GM23248 (cell line): ENCODE data around the gene HNRNPUL2. TPM values are rescaled to one million over a fixed set of nuclear protein-coding genes. Genes with fewer than 3 reads are reported as not detected.

Experiments
- DNase-seq: peaks from one replicate; pipeline ENCODE4 v3.0.0-alpha.2; 2015
- H2AFZ ChIP-seq: fragments of 200-600 bp; sonication (generic); 2 replicates; pipeline ENCODE4 v1.6.1; 2016; ENCODE audit warnings: antibody characterized with exemption
- H3F3A ChIP-seq: fragments of 200-600 bp; sonication (generic); 2 replicates; pipeline ENCODE4 v1.6.1; 2016; ENCODE audit warnings: mild to moderate bottlenecking, antibody characterized with exemption, mixed run types; ENCODE audit not compliant: insufficient read depth
- H3K27ac ChIP-seq: fragments of 200-600 bp; sonication (generic); 2 replicates; pipeline ENCODE4 v1.5.1; 2016; ENCODE audit warnings: mild to moderate bottlenecking
- H3K27me3 ChIP-seq: fragments of 200-600 bp; sonication (generic); replicated peaks from 2 replicates; pipeline ENCODE4 v1.6.1; 2016; ENCODE audit warnings: mild to moderate bottlenecking; ENCODE audit not compliant: insufficient read depth
- H3K36me3 ChIP-seq: fragments of 200-600 bp; sonication (generic); 2 replicates; pipeline ENCODE4 v1.6.1; 2016; ENCODE audit warnings: low read depth, mild to moderate bottlenecking
- H3K4me1 ChIP-seq: fragments of 200-600 bp; sonication (generic); 2 replicates; pipeline ENCODE4 v1.6.1; 2016; ENCODE audit warnings: mild to moderate bottlenecking; ENCODE audit not compliant: insufficient read depth
- H3K4me2 ChIP-seq: fragments of 200-600 bp; sonication (generic); one replicate; pipeline ENCODE4 v1.6.1; 2016; ENCODE audit warnings: mild to moderate bottlenecking; ENCODE audit not compliant: unreplicated experiment
- H3K4me3 ChIP-seq: fragments of 200-600 bp; sonication (generic); 2 replicates; pipeline ENCODE4 v1.5.1; 2016; ENCODE audit warnings: mild to moderate bottlenecking
- H3K79me2 ChIP-seq: fragments of 200-600 bp; sonication (generic); 2 replicates; pipeline ENCODE4 v1.6.1; 2016; ENCODE audit warnings: mild to moderate bottlenecking; ENCODE audit not compliant: insufficient read depth
- H3K9ac ChIP-seq: fragments of 200-600 bp; sonication (generic); 2 replicates; pipeline ENCODE4 v1.6.1; 2016; ENCODE audit warnings: mild to moderate bottlenecking
- H3K9me2 ChIP-seq: fragments of 200-600 bp; sonication (generic); 2 replicates; pipeline ENCODE4 v1.6.1; 2016; ENCODE audit warnings: mixed run types, mild to moderate bottlenecking, moderate library complexity; ENCODE audit not compliant: insufficient read depth
- H3K9me3 ChIP-seq: fragments of 200-600 bp; sonication (generic); one replicate; pipeline ENCODE4 v1.6.1; 2017; ENCODE audit warnings: low read depth
- H4K20me1 ChIP-seq: fragments of 200-600 bp; sonication (generic); 2 replicates; pipeline ENCODE4 v1.6.0; 2016; ENCODE audit not compliant: insufficient read depth
- EZH2 ChIP-seq: fragments of 200-600 bp; sonication (generic); IDR thresholded peaks from 2 replicates; pipeline ENCODE4 v1.6.1; 2018; ENCODE audit warnings: antibody characterized with exemption, mild to moderate bottlenecking; ENCODE audit not compliant: insufficient read depth, poor library complexity, severe bottlenecking
- EZH2phosphoT487 ChIP-seq: fragments of 200-600 bp; sonication (generic); IDR thresholded peaks from 2 replicates; pipeline ENCODE4 v1.6.1; 2018; ENCODE audit warnings: antibody characterized with exemption, moderate library complexity, mild to moderate bottlenecking, low read depth; ENCODE audit not compliant: insufficient read depth
- WGBS, 2 experiments: methylation state at CpG; one replicate each; pipeline ENCODE4 v1.1.6; 2015 to 2017; ENCODE audit warnings: low lambda C conversion rate in 2 of 2, low coverage in 1 of 2; ENCODE audit errors: missing lambda C conversion rate in 2 of 2; 5-methylcytosine and 5-hydroxymethylcytosine counted together
- in situ Hi-C: fragments of 300-500 bp; cut with MboI; formaldehyde crosslinking; loops from 2 replicates; pipeline ENCODE4 v1.15.0; 2020
- polyA plus RNA-seq: library from polyadenylated mRNA; unstranded; fragments of >200 nt; fragmentation: Nextera tagmentation; extraction: Ambion mirVana; gene quantifications from 2 replicates; pipeline ENCODE4 v1.2.1, GENCODE V29; 2016
- total RNA-seq: library from RNA; depleted of rRNA; stranded (reverse); fragments of >200 nt; shearing (Covaris generic); gene quantifications from 2 replicates; pipeline ENCODE4 v1.2.3, GENCODE V29; 2014

The HNRNPUL2 gene
- total and polyA plus RNA-seq, 2 experiments from 2014 or later: 3.1 to 5.0 TPM

DNA sequence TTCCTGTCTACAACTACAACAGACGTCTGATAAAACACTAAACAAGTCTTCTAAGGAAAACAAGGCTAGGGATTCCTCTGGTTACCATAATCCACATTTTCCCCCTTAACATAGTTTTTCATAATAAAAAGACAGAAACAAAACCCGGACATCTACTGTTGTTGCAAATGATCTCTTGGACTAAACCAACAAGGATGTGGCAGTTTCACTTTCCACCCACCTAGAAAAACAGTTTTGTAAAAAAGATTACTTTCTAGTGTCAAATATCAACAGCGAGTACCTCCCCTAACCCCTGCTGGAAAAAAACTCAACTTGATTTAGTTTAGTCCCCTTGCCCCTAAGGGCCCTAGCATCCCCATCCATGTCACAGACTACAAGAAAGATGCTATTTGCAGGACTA lies 14.4 kb downstream of the HNRNPUL2 start:
- no peaks in the 10 kb centered on the region for H3K9me3 ChIP-seq
- 86 to 91% methylated on average over 3 of the region's 3 CpGs for WGBS, 2 experiments
- peaks cover 55% of the 10 kb centered on the region for H3K36me3 ChIP-seq
- peaks cover 9% of the 10 kb centered on the region for H3K4me1 ChIP-seq
- no peak overlapping the region for H2AFZ ChIP-seq
- peaks cover 48% of the 10 kb centered on the region for H3K79me2 ChIP-seq
- no peaks in the 10 kb centered on the region for H3K27me3 ChIP-seq
- in situ Hi-C loops: no loop called here
- H4K20me1 ChIP-seq: no peaks in the 10 kb centered on the region
- TF ChIP-seq EZH2 (no peak), EZH2phosphoT487 (no peak)
- H3K4me3 ChIP-seq: no peak overlapping the region
- H3K9ac ChIP-seq: no peak overlapping the region
- no peak for DNase-seq
- peaks cover 70% of the 10 kb centered on the region for H3F3A ChIP-seq
- H3K4me2 ChIP-seq: no peak overlapping the region
- peak overlapping the region; percentile 18; the same call in 1 of the 2 replicates for H3K27ac ChIP-seq
- no peaks in the 10 kb centered on the region for H3K9me2 ChIP-seq

- DNase-seq: no peak
- H3K9ac ChIP-seq: no peak overlapping the region
- H3K36me3 ChIP-seq: peaks cover 50% of the 10 kb centered on the region
- peaks cover 43% of the 10 kb centered on the region for H3K79me2 ChIP-seq
- H3K9me3 ChIP-seq: no peaks in the 10 kb centered on the region
- no peak overlapping the region for H3K4me3 ChIP-seq
- H3K27me3 ChIP-seq: no peaks in the 10 kb centered on the region
- H3K27ac ChIP-seq: peak overlapping the region; percentile 18; the same call in 1 of the 2 replicates
- H3K4me2 ChIP-seq: no peak overlapping the region
- no peak overlapping the region for H2AFZ ChIP-seq
- H4K20me1 ChIP-seq: no peaks in the 10 kb centered on the region
- no peak for TF ChIP-seq EZH2
- no peak for TF ChIP-seq EZH2phosphoT487
- in situ Hi-C loops: no loop called here
- H3F3A ChIP-seq: peaks cover 65% of the 10 kb centered on the region
- H3K9me2 ChIP-seq: no peaks in the 10 kb centered on the region
- 75 to 77% methylated on average over 6 of the region's 6 CpGs for WGBS, 2 experiments
- H3K4me1 ChIP-seq: peaks cover 9% of the 10 kb centered on the region
Measured at GRCh38 chr11:62712276-62712812, 14.9 kb downstream of the HNRNPUL2 start.

GRCh38 chr11:62710001-62710345 lies 17.3 kb downstream of the HNRNPUL2 start:
- Histone ChIP-seq H3K9me2 (no peaks in the 10 kb centered on the region), H2AFZ (peak overlapping the region; percentile 85), H3K4me3 (peak overlapping the region; percentile 85), H3K9ac (peak overlapping the region; percentile 90), H3K4me2 (peak overlapping the region; percentile 96), H3K36me3 (peaks cover 27% of the 10 kb centered on the region; the same call in 1 of the 2 replicates), H3K9me3 (no peaks in the 10 kb centered on the region), H3K79me2 (peaks cover 24% of the 10 kb centered on the region), H3K27ac (peak overlapping the region; percentile 94), H3F3A (peaks cover 54% of the 10 kb centered on the region), H3K4me1 (peaks cover 21% of the 10 kb centered on the region), H4K20me1 (no peaks in the 10 kb centered on the region), H3K27me3 (no peaks in the 10 kb centered on the region)
- TF ChIP-seq EZH2phosphoT487 (no peak), EZH2 (no peak)
- in situ Hi-C loops: no loop called here
- peak; percentile 77 for DNase-seq
- WGBS, 2 experiments: 49 to 55% methylated on average over 7 of the region's 7 CpGs

GRCh38 chr11:62709247-62710000 lies 17.8 kb downstream of the HNRNPUL2 start:
- H3K27me3 ChIP-seq: no peaks in the 10 kb centered on the region
- peak; percentile 99 for DNase-seq
- 2% methylated on average over 47 of the region's 47 CpGs for WGBS, 2 experiments
- in situ Hi-C loops: no loop called here
- H3K9me2 ChIP-seq: no peaks in the 10 kb centered on the region
- peak overlapping the region; percentile 94 for H3K27ac ChIP-seq
- H3K79me2 ChIP-seq: peaks cover 24% of the 10 kb centered on the region
- H3K4me1 ChIP-seq: peaks cover 21% of the 10 kb centered on the region
- TF ChIP-seq EZH2phosphoT487: no peak
- no peaks in the 10 kb centered on the region for H3K9me3 ChIP-seq
- peak overlapping the region; percentile 96 for H3K4me2 ChIP-seq
- H4K20me1 ChIP-seq: no peaks in the 10 kb centered on the region
- H3K9ac ChIP-seq: peak overlapping the region; percentile 90
- peaks cover 27% of the 10 kb centered on the region; the same call in 1 of the 2 replicates for H3K36me3 ChIP-seq
- H3K4me3 ChIP-seq: peak overlapping the region; percentile 85
- H2AFZ ChIP-seq: peak overlapping the region; percentile 85
- peaks cover 54% of the 10 kb centered on the region for H3F3A ChIP-seq
